ENCODE measurements around the gene HORMAD1.
"Not testable (repeated sequence)": the region's sequence is repeated elsewhere in the genome, so short reads cannot be mapped to it uniquely, and the experiment has no call there.

HORMAD1 gene, protein sequence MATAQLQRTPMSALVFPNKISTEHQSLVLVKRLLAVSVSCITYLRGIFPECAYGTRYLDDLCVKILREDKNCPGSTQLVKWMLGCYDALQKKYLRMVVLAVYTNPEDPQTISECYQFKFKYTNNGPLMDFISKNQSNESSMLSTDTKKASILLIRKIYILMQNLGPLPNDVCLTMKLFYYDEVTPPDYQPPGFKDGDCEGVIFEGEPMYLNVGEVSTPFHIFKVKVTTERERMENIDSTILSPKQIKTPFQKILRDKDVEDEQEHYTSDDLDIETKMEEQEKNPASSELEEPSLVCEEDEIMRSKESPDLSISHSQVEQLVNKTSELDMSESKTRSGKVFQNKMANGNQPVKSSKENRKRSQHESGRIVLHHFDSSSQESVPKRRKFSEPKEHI

DNA sequence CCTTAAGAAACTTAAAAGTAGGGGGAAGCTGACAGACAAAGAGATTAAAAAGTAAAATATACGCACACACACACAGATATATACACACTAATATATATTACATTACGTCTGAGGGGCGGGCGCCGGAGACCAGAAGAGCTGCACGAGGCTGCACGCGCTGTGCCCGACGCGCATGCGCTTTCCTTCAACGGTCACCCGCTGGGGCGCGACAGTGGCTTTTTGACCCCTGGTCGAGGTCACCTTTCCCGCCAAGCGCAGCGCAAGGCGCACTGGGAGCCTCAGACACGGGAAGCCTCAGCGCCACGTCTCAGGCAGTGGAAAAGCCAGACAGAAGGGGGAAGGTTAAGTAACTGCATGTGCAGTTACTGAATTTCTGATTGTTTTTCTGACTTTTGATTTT lies at the start of gene HORMAD1:
TSS of gene HORMAD1 (minus strand) at position 193 of the 400 bp plus-strand sequence. CDS start 1,390 bp downstream, outside the sequence.
- no peak for DNase-seq

DNA sequence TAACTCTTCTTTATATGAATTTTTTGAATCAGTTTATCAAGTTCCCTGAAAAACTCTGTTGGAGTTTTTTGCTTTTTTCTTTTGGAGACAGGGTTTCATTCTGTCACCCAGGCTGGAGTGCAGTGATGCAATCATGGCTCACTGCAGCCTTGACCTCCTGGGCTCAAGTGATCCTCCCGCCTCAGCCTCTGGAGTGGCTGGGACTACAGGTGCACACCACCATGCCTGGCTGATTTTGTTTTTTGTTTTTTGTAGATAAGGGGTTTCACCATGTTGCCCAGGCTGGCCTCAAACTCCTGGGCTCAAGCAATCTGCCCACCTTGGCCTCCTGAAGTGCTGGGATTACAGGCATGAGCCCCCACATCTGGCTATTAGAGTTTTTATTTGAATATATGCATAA lies 47.0 kb upstream of the HORMAD1 start:
- not testable (repeated sequence) for DNase-seq

DNA sequence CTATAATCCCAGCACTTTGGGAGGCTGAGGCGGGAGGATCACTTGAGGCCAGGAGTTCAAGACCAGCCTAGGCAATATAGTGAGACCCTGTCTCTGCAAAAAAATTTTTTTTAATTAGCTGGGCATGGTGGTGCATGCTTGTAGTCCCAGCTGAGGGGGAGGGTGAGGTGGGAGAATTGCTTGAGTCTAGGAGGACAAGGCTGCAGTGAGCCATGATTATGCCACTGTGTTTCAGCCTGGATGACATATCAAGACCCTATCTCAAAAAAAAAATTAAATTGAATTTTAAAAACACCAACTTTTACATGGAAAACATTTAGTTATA lies 45.2 kb upstream of the HORMAD1 start:
- not testable (repeated sequence) for DNase-seq

DNA sequence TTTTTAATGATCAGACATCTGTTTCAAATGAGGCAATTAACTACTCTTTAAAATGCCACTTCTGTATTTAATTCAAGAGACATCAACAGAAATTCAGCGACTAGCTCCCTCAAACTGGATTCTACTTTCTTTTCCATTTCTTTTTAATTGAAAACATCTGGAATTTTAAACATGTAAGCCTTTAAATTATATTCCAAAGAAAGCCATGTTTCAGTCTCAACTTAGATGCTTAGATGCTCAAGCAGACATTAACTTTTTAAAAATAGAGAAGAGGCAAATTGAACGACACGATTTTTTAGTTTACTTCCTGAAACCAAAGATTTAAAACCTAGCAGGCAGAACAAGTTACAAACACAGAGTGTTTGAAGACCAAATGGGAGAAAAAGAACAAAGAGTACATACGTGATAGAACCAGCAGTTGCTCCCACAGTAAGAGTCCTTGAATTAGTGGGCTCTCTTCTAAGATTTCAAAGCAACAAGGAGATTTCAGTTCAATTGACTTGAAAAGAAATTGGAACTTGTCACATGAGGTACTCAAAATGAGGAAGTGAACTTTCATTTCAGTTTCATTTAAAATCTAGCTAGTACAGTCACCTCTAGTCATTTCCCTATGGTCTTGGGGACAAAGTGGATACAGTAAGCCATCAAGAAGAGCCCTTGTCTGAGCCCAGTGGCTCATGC lies 44.7 kb upstream of the HORMAD1 start, which contains the start of gene CTSS:
TSS of gene CTSS (minus strand) at position 483 of the 681 bp plus-strand sequence. CDS start 1,015 bp downstream, outside the sequence.
- DNase-seq, result no peak

DNA sequence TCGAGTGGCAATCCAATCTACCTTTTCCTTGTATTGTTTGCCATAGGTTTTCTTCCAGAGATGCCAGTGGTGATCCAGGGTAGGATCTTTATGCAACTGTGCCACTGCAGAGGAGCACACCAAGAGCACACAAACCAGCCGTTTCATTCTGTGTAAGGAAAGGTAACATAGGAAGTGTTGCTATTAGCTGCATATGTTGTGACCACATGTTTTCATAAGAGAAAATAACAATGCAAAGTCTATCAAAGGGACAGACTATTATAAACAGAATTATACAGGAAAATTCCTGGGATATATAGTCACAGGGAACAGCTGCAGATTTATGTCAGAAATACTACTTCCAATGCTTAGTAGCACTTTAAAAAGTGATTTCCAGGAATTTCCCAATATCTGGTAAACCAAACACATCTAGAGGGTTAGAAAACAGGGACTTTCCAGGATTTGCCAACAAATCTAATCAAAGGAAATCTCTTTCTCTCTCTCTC lies 44.0 kb upstream of the HORMAD1 start:
- DNase-seq, result peak; percentile 48

DNA sequence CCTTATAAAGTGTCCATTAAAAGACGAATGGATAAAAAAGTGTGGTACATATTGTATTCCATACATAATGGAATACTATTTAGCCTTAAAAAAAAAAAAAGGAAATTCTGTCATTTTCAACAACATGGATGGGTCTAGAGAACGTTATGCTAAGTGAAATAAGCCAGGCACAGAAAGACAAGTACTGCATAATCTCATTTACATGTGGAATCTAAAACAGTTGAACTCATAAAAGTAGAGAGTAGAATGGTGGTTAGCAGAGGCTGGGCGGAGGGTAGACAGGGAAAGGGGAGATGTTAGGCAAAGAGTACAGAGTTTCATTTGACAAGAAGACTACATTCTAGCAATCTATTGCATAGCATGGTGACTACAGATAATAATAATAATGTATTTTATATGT lies 42.3 kb upstream of the HORMAD1 start:
- no peak for DNase-seq

DNA sequence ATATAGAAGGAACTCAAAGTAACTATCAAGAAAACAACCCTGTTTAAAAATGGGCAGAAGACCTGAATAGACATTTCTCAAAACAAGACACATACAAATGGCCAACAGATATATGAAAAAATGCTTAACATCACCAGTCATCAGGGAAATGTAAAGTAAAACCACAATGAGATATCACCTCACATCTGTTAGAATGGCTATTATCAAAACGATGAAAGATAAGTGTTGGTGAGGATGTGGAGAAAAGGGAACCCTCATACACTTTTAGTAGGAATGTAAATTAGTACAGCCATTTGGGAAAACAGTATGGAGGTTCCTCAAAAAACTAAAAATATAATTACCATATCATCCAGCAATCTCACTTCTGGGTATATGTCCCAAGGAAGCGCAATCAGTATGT lies 41.9 kb upstream of the HORMAD1 start:
- DNase-seq, result no peak

DNA sequence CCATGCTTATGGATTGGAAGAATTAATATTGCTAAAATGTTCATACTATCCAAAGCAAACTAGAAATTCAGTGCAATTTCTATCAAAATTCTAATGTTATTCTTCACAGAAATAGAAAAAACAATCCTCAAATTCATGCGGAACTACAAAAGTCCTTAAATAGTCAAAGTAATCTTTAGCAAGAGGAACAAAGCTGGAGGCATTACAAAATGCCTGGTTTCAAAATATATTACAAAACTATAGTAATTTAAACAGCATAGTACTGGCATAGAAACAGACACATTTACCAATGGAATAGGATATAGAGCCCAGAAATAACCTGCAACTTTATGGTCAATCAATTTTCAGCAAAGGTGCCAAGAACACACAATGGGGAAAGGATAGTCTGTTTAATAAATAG lies 41.1 kb upstream of the HORMAD1 start:
- no peak for DNase-seq

DNA sequence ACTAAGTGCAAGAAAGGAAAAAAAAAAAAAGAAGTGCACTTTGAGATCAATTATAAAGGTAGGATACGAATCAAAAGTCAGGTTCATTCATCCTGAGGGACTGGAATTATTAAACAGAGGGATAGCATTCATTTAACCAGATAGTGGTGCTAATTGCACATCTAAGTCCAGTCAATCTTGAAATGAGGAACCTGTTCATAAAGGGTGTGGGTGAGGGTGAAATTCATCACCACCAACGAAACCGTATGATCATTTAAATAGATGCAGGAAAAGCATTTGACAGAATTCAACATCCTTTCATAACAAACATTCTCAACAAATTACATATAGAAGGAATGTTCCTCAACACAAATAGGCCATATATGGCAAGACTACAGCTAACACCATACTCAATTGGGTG lies 39.3 kb upstream of the HORMAD1 start:
- no peak for DNase-seq

DNA sequence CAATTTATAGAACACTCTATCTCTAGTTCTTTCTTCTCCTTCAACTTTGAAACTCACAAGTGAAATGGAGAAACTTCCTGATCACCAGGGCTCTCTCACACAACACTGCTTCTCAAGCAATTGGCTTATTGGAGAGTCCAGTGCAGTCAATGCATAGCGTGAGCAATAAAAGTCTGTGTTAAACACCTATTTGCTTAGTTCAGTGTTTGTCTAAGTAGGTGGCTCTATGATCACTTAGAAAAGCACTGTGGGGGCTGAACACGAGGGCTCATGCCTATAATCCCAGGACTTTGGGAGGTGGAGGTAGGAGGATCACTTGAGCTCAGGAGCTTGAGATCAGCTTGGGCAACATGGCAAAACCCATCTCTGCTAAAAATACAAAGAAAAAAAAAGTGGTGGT lies 32.7 kb upstream of the HORMAD1 start:
- DNase-seq, result no peak

DNA sequence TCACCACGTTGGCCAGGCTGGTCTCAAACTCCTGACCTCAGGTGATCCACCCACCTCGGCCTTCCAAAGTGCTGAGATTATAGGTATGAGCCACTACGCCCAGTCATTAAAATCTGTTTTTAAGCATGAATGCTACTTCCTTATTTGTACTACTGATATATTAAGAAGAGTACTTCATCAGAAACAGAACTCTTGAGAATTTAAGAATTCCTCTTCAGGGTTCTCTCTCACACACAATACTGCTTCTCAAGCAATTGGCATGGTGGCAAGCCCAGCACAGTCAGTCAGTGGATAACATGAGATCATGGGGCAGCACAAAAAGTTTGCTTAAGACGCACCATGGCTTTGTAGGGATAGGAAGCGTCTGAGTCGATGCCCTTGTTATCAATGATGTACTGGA lies 30.7 kb upstream of the HORMAD1 start:
- no peak for DNase-seq

DNA sequence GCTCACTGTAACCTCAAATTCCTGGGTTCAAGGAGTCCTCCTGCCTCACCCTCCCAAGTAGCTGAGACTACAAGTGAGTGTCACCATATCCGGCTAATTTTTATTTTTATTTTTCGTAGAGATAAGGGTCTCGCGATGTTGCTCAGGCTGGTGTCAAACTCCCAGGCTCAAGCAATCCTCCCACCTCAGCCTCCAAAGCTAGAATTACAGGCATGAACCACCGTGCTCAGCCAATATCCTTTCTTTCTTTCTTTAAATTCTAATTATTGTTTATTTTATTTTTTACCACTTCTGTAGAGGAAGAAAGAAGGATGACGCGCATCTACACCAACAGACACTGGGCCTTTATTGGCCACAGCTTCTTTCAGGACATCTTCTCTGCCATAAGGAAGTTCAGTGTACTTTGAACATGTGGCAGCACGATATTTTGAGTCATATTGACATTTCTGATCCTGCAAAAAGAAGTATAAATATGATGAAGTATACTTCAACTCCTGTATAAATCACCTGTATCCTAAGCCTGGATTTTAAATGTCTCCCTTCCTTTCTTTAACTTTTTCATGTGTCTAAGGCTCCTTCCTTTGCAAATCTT lies 29.1 kb upstream of the HORMAD1 start:
- DNase-seq, result no peak

DNA sequence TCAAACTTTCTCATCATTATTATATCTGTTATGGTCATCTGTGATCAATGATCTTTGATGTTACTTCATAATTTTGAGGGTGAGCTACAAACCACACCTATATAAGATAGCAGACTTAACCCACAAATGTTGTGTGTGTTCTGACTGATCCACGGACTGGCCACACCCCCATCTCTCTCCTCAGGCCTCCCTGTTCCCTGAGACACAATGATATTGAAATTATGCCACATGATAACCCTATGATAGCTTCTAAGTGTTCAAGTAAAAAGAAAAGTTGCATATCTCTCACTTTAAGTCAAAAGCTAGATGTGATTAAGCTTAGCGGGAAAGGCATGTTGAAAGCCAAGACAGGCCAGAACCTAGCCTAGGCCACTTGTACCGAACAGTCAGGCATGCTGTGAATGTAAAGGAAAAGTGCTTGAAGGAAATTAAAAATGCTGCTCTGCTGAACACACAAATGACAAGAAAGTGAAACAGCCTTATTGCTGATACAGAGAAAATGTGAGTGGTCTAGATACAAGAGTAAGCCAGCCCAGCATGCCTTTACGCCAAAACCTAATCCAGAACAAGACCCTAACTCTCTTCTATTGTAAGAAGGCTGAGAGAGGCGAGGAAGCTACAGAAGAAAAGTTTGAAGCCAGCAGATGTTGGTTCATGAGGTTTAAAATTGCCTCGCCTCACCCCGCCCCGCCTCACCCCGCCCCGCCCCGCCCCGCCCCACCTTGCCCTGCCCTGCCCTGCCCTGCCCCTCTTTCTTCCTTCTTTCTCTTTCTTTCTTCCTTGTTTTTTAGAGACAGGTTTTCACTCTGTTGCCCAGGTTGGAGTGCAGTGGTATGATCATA lies 28.4 kb upstream of the HORMAD1 start:
- no peak for DNase-seq

DNA sequence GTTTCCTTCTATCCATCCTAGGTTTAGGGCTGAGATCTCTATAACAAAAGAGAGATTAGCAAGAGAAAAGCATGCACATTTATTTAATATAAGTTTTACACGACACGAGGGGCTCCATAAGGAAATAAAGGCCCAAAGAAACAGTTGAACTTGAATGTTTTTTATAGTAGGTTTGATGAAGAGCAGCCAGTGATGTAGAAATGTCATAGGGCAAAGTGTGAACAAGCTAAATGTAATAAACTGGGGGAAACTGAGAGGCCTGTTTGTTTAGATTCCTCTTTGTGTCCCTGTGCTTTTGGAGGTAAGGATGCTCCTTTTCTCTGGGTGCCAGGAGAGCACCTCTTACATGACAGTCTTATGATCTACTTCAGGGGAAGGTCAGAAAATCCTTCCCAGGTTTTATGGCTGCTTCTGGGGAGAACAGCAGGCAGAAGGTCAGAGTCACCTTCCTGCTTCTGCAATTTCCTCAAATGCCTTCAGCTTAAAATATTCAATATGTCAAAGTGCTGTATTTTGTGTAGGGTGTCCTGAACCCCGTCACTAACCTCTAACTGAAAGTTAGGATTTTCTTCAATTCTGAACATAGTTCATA lies 9.5 kb upstream of the HORMAD1 start:
- DNase-seq, result no peak

DNA sequence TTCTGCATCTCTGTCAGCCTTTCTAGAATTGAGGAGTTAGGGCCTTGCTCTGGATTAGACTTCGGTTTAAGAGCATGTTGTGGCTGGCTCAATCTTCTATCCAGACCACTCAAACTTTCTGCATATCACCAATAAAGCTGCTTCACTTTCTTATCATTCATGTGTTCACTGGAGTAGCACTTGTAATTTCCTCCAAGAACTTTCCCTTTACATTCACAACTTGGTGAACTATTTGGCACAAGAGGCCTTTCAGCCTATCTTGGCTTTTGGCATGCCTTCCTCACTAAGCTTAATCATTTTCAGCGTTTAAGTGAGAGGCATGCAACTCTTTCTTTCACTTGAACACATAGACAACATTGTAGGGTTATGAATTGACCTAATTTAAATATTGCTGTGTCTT lies 3.6 kb upstream of the HORMAD1 start:
- no peak for DNase-seq

DNA sequence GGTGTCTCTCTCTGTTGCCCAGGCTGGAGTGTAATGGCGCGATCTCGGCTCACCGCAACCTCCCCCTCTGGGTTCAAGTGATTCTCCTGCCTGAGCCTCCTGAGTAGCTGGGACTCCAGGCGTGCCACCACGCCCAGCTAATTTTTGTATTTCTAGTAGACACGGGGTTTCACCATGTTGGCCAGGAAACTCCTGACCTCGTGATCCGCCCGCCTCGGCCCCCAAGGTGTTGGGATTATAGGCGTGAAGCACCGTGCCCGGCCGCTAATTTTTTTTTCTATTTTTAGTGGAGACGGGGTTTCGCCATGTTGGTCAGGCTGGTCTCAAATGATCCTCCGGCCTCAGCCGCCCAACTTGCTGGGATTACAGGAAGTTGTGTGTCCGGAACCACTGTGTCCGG lies 597 bp downstream of the HORMAD1 start:
- DNase-seq, result no peak

DNA sequence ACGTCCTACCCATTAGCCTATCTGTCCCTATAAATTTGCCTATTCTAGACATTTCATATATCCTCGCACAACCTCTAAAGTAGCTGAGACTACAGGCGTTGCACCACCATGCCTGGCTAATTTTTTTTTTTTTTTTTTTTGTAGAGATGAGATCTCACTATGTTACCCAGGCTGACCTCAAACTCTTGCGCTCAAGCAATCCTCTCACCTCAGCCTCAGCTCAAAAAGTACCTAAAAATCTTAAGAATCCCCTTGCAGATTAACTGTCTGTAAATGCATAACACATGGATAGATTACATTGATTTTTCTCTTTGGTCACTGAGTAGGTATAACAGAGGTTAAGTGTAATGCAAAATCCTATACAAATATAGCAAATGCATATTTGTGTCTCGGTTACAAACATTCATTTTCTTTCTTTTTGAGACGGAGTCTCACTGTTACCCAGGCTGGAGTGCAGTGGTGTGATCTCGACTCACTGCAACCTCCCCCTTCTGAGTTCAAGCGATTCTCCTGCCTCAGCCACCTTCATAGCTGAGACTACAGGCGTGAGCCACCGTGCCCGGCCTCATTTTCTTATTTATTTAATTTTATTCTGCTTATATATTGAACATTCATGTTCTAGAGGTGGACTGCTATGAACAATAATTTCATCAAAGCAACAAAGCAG lies 2.3 kb downstream of the HORMAD1 start:
- no peak for DNase-seq

DNA sequence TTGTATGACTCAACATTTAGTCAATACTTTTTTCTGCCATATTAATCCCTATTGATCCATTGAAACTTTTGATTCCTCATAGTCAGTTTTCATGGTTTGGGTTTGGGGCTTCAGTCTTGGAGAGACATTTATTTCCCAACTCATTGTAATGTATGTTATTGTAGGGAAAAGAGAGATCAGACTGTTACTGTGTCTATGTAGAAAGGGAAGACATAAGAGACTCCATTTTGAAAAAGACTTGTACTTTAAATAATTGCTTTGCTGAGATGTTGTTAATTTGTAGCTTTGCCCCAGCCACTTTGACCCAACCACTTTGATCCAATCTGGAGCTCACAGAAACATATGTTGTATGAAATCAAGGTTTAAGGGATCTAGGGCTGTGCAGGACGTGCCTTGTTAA lies 11.7 kb downstream of the HORMAD1 start:
- DNase-seq, result not testable (repeated sequence)

DNA sequence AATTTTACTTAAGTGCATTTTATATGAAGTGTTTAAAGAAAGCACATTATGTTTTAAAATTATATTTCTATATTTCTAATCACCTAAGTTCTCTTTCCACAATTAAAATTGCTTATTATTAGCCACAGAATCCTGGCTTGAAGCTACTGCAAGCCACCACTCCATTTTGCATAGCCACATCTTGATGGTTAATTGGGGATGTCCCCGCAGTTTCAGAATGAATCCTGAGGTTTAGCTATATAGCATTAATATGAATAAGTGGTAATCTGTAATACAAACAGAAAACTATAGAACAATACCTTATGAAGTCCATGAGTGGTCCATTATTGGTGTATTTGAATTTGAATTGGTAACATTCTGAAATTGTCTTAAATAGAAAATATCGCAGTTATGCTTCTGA lies 12.1 kb downstream of the HORMAD1 start:
- DNase-seq, result no peak

DNA sequence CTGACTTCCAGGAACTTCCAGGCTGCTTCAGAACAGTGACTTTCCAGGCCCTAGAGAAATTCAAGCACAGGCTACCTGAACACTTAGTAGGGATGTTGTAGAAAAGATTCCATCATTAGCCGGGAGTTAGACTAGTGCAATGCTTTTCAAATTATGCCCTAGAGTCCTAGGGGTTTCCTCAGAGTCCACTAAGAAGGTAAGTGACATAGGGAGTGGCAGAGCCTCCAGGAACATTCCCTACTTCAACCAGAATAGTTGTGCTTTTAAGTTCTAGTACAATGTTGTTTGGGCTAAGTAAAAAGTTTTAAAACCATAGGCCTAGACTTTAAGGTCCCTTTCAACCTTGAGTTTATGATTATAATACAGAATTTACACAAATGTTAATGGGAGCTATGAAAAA lies 14.6 kb downstream of the HORMAD1 start:
- no peak for DNase-seq

DNA sequence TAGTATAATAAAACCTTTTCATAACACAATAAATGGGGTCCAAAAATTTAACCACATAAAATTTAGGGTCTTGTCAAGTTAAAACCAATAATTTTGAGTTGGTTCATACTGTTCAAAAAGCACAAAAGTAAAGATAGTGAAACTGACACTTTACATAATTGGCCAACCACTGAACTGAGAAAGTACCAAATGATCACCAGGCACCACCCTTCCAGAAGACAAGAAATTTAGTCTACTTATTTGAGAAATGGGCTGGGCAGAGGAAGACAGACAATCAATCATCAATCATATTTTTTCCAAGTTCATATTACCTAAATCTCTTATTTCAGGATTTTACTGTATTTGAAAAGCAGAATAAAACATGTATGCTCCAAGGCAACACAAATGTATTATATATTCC lies 17.3 kb downstream of the HORMAD1 start:
- no peak for DNase-seq
